ENCODE measurements around the gene MYBBP1A.

Gene MYBBP1A

GRCh38 chr17:4536259-4536741, 18.9 kb downstream of the MYBBP1A start:
- H3K4me3 ChIP-seq (replicated peaks; ENCODE audit: low read depth, low read length), result no peak overlapping the region
- DNase-seq (ENCODE audit: extremely low read depth, low read depth), result no peak
- TF ChIP-seq CTCF (IDR thresholded peaks at IDR 0.05; ENCODE audit: low read depth, low read length, missing control alignments), result no peak

- H3K4me3 ChIP-seq (replicated peaks; ENCODE audit: low read depth, low read length), result no peak overlapping the region
- no peak for DNase-seq (ENCODE audit: extremely low read depth, low read depth)
Measured at GRCh38 chr17:4535667-4536258, 19.4 kb downstream of the MYBBP1A start.

GRCh38 chr17:4534928-4535666, 20.1 kb downstream of the MYBBP1A start:
- H3K4me3 ChIP-seq (replicated peaks; ENCODE audit: low read depth, low read length), result no peak overlapping the region
- no peak for TF ChIP-seq CTCF (IDR thresholded peaks at IDR 0.05; ENCODE audit: low read depth, low read length, missing control alignments)
- DNase-seq (ENCODE audit: extremely low read depth, low read depth), result no peak

More at GRCh38 chr17:4535667-4536258, 19.4 kb downstream of the MYBBP1A start:
- no peak for TF ChIP-seq CTCF (IDR thresholded peaks at IDR 0.05; ENCODE audit: low read depth, low read length, missing control alignments)

- no peak for TF ChIP-seq CTCF (IDR thresholded peaks at IDR 0.05; ENCODE audit: low read depth, low read length, missing control alignments)
- DNase-seq (ENCODE audit: extremely low read depth, low read depth), result no peak
- no peak overlapping the region for H3K4me3 ChIP-seq (replicated peaks; ENCODE audit: low read depth, low read length)
Measured at GRCh38 chr17:4534515-4534914, 20.7 kb downstream of the MYBBP1A start.

GRCh38 chr17:4533523-4534504, 21.4 kb downstream of the MYBBP1A start:
- no peak for TF ChIP-seq CTCF (IDR thresholded peaks at IDR 0.05; ENCODE audit: low read depth, low read length, missing control alignments)
- no peak for DNase-seq (ENCODE audit: extremely low read depth, low read depth)
- no peak overlapping the region for H3K4me3 ChIP-seq (replicated peaks; ENCODE audit: low read depth, low read length)

GRCh38 chr17:4532860-4533522, 22.2 kb downstream of the MYBBP1A start:
- no peak overlapping the region for H3K4me3 ChIP-seq (replicated peaks; ENCODE audit: low read depth, low read length)
- no peak for TF ChIP-seq CTCF (IDR thresholded peaks at IDR 0.05; ENCODE audit: low read depth, low read length, missing control alignments)
- DNase-seq (ENCODE audit: extremely low read depth, low read depth), result no peak
